Lower leg skin (tissue), 3 donors: Measurements from ENCODE around the gene CCDC106.

Source experiments
- POLR2A ChIP-seq, 2 donors: fragments of 450-650 bp; IDR thresholded peaks; one replicate each; pipeline ENCODE4 v1.6.1; 2016 to 2017; ENCODE audit warnings: antibody characterized with exemption in 2 of 2, mild to moderate bottlenecking in 1 of 2, moderate library complexity in 1 of 2
- TF ChIP-seq, protein P1 (sequence below), 3 donors: fragments of 450-650 bp; IDR thresholded peaks; one replicate each; pipeline ENCODE4 v1.5.1; 2016; ENCODE audit warnings: antibody characterized with exemption in 3 of 3, mild to moderate bottlenecking in 3 of 3, moderate library complexity in 2 of 3

DNA sequence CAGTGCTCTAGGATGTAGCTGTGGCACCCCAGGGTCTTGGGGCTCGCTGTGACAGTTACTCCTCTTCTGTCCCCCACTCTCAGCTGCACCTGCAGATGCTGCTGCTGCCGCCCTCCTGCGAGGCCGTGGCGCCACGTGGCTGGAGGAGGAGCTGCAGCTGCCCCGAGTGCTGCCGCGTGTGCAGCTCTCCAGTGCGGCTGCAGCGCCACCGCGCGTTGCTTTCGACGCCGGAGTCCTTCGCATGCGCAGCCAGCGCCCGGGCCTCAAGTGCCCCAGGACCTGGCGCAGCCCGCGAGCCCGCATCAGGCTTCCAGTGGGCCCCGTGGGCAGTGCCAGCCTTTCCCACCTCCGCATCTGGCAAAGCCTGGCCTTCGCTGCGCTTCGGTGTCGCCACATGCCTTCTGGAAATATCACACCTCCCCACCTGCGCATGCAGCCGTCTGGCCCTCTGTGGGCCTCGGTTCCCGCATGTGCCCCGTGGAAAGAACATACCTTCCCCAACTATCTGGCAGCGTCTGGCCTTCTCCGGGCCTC lies 7.9 kb upstream of the CCDC106 start:
- TF ChIP-seq, protein P1, sequence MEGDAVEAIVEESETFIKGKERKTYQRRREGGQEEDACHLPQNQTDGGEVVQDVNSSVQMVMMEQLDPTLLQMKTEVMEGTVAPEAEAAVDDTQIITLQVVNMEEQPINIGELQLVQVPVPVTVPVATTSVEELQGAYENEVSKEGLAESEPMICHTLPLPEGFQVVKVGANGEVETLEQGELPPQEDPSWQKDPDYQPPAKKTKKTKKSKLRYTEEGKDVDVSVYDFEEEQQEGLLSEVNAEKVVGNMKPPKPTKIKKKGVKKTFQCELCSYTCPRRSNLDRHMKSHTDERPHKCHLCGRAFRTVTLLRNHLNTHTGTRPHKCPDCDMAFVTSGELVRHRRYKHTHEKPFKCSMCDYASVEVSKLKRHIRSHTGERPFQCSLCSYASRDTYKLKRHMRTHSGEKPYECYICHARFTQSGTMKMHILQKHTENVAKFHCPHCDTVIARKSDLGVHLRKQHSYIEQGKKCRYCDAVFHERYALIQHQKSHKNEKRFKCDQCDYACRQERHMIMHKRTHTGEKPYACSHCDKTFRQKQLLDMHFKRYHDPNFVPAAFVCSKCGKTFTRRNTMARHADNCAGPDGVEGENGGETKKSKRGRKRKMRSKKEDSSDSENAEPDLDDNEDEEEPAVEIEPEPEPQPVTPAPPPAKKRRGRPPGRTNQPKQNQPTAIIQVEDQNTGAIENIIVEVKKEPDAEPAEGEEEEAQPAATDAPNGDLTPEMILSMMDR (IDR thresholded peaks at IDR 0.05), result no peak
- no peak for TF ChIP-seq POLR2A (IDR thresholded peaks at IDR 0.05)
